CD4-positive, alpha-beta T cell treated with Interleukin-17A for 1 hour (primary cell): Measurements from ENCODE around the gene TTYH1.

ENCODE experiments used
- DNase-seq: peaks from one replicate; pipeline ENCODE4 v3.0.0-alpha.2; 2020

TTYH1 gene

GRCh38 chr19:54485851-54486250, 70.6 kb downstream of the TTYH1 start:
- no peak for DNase-seq
